Measurements from ENCODE around the gene CD101. TPM values are rescaled to one million over a fixed set of nuclear protein-coding genes. Genes with fewer than 3 reads are reported as not detected.

Gene CD101
- total RNA-seq, 1 experiment from 2014 or later: 1.8 TPM

- Histone ChIP-seq H3K9me3 (ENCODE audit: control insufficient read depth, low read depth, low read length) (no peaks in the 10 kb centered on the region), H3K14ac (ENCODE audit: insufficient read depth, low read length) (no peak overlapping the region), H2BK15ac (ENCODE audit: low read depth, low read length) (no peak overlapping the region), H2AK5ac (ENCODE audit: insufficient read length, low read length) (no peak overlapping the region), H3K27ac (ENCODE audit: insufficient read length, low read depth, low read length) (no peak overlapping the region), H3K79me1 (ENCODE audit: insufficient read depth, low read depth, low read length, poor library complexity, severe bottlenecking) (no peaks in the 10 kb centered on the region), H3K56ac (ENCODE audit: insufficient read length, low read depth, low read length) (no peak overlapping the region), H4K8ac (replicated peaks; ENCODE audit: insufficient read length, low read depth, low read length) (no peak overlapping the region), H3K9ac (ENCODE audit: extremely low read depth, insufficient read length, low read length) (no peak overlapping the region), H3K23me2 (ENCODE audit: insufficient read length, low read depth, low read length, poor library complexity, severe bottlenecking) (peaks cover 3% of the 10 kb centered on the region), H4K20me1 (ENCODE audit: control insufficient read depth, insufficient read depth, insufficient read length) (no peaks in the 10 kb centered on the region), H3K4me1 (ENCODE audit: insufficient read depth, low read length) (peaks cover 5% of the 10 kb centered on the region; the same call in 1 of the 2 replicates), H2BK120ac (ENCODE audit: low read depth, low read length, poor library complexity, severe bottlenecking) (no peak overlapping the region), H3K18ac (ENCODE audit: insufficient read length, low read depth, low read length) (no peak overlapping the region), H2BK20ac (ENCODE audit: low read depth, low read length, poor library complexity, severe bottlenecking) (no peak overlapping the region), H3T11ph (ENCODE audit: low read length) (no peak overlapping the region), H3K4ac (ENCODE audit: low read depth, low read length) (no peak overlapping the region), H3K79me2 (ENCODE audit: insufficient read depth, low read length) (no peaks in the 10 kb centered on the region), H2BK12ac (ENCODE audit: insufficient read length, low read depth, low read length) (no peak overlapping the region), H3K23ac (ENCODE audit: insufficient read length, low read depth, low read length) (no peak overlapping the region), H2AFZ (ENCODE audit: low read length) (no peak overlapping the region), H4K91ac (ENCODE audit: insufficient read length, low read depth, low read length) (no peak overlapping the region), H3K4me2 (ENCODE audit: insufficient read depth, insufficient read length, low read length) (no peak overlapping the region), H2BK5ac (ENCODE audit: insufficient read length, low read length) (no peak overlapping the region), H3K27me3 (ENCODE audit: insufficient read depth, low read length) (no peaks in the 10 kb centered on the region), H4K5ac (ENCODE audit: insufficient read length, low read depth, low read length) (no peak overlapping the region)
- peaks cover 4 to 25% (median 20%) of the 10 kb centered on the region in 3 experiments; a peak in 5 of 7 replicates for H3K36me3 Mint-ChIP-seq (ENCODE audit: insufficient read depth in 1 of 3, low read depth in 3 of 3)
- H3K4me3 Mint-ChIP-seq: no peak overlapping the region
- DNase-seq: no peak
- no CpG with 5 or more reads among the region's 2 CpGs for WGBS (ENCODE audit: extremely low coverage, insufficient read length, low lambda C conversion rate)
- H3K27ac Mint-ChIP-seq: no peak overlapping the region
- H3K27me3 Mint-ChIP-seq (ENCODE audit: low read depth): no peaks in the 10 kb centered on the region
- no peak for TF ChIP-seq CTCF (conservative IDR thresholded peaks at IDR 0.05)
- H3K4me1 Mint-ChIP-seq: peaks cover 22 to 29% of the 10 kb centered on the region in 2 experiments
- no peaks in the 10 kb centered on the region for H3K9me3 Mint-ChIP-seq
Observed at GRCh38 chr1:116952738-116953275, 48.8 kb upstream of the CD101 start.

All from H9 (cell line).